ENCODE data around the gene NOS2.
"Not testable (repeated sequence)": the region's sequence is repeated elsewhere in the genome, so short reads cannot be mapped to it uniquely, and the experiment has no call there.

Gene NOS2

GRCh38 chr17:27800522-27800921 is at the start of gene NOS2:
Gene NOS2 (minus strand): TSS chr17:27800529. CDS start chr17:27798809, 1,720 bp downstream.
- no peak for DNase-seq

DNA sequence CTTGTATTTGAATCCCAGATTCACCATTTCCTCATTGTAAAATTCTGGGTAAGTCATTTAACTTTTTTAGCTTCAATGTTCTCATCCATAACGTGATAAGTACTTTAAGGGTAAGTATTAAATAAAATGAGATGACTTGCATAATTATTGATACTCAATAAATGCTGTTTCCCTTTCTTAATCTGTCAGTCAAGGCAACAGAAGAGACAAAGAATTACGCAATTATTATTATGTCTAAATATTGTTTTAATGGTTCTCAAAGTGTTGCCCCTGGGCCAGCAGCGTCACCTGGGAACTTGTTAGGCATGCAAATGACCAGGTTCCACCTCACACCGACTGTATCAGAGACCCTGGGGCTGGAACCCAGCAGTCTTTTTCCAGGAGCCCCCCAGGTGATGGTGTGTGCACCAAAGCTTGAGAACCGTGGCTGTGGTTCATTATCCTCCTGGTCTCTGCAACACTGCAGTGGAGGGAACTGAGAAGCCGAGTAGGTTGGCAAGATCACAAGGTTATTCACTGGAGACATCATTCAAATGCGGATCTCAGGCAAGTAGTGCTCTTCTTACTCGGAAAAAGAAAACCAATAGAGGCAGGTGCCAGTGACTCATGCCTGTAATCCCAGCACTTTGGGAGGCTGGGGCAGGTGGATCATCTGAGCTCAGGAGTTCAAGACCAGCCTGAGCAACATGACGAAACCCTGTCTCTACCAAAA is 49.3 kb upstream of the NOS2 start:
- no peak for DNase-seq

- no peak for DNase-seq
Observed at GRCh38 chr17:27848931-27849330, 48.6 kb upstream of the NOS2 start.

GRCh38 chr17:27846808-27847307 is 46.5 kb upstream of the NOS2 start:
- DNase-seq: peak in 1 of 2 donors; percentile 5

- DNase-seq: peak; percentile 16 to 49
Observed at GRCh38 chr17:27846042-27846655, 45.8 kb upstream of the NOS2 start.

- DNase-seq: no peak
Observed at GRCh38 chr17:27845264-27846041, 45.1 kb upstream of the NOS2 start.

- no peak for DNase-seq
Observed at GRCh38 chr17:27840688-27841087, 40.4 kb upstream of the NOS2 start.

GRCh38 chr17:27840406-27840678 is 40.0 kb upstream of the NOS2 start:
- not testable (repeated sequence) for DNase-seq

GRCh38 chr17:27839571-27840405 is 39.5 kb upstream of the NOS2 start:
- not testable (repeated sequence) for DNase-seq

GRCh38 chr17:27838607-27839006 is 38.3 kb upstream of the NOS2 start:
- not testable (repeated sequence) for DNase-seq

- not testable (repeated sequence) for DNase-seq
Observed at GRCh38 chr17:27837769-27838168, 37.4 kb upstream of the NOS2 start.

- DNase-seq: no peak
Observed at GRCh38 chr17:27836651-27837050, 36.3 kb upstream of the NOS2 start.

GRCh38 chr17:27834571-27834970 is 34.2 kb upstream of the NOS2 start:
- DNase-seq: no peak

GRCh38 chr17:27832831-27833230 is 32.5 kb upstream of the NOS2 start:
- no peak for DNase-seq

GRCh38 chr17:27829888-27830287 is 29.6 kb upstream of the NOS2 start:
- DNase-seq: not testable (repeated sequence)

DNA sequence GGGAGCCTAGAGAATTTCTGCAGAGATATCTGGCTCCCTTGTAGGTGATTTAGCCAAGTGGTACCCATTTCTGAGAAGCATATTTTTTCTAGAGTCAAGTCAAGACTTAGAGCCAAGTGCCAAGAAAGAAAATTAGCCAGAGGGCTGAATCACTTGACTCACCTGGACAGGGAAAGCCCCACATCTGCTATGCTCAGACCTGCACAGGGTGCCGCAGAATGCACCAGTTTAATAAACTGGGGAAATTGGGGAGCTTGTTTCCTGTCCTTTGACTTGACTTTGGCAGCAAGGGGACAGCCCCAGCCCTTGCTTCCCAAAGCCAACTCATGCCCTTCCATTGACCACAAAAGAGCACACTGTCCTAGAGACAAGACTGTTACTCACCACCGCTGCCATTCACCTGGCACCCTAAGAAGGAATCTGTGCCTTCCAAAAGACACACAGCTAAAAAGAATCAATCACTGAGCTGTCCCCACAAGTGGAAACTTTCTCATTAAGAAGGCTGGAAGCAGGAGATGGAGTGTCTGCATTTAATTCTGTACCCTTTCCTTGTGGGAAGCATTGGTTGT is 28.9 kb upstream of the NOS2 start:
- DNase-seq: not testable (repeated sequence)

- no peak for DNase-seq
Observed at GRCh38 chr17:27825459-27825858, 25.1 kb upstream of the NOS2 start.

DNA sequence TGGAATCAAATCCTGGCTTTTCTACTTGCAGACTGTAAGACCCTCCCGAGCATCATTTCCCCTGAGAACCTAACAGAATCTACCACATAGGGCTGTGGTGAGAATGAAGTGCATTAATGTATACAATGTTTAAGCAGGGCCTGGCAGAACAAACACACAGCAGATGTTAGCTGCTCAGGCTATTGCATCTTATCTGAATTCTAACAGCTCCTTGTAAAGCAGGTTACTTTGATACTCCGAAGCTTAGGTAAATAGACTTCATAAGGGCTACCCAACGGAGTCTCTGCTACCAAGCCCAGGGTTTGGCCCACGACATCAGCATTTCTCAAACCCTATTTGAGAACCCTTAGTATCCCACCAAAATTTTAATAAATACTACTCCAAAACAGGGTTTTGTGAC is 24.4 kb upstream of the NOS2 start:
- no peak for DNase-seq

- no peak for DNase-seq
Observed at GRCh38 chr17:27824176-27824715, 23.9 kb upstream of the NOS2 start.

DNA sequence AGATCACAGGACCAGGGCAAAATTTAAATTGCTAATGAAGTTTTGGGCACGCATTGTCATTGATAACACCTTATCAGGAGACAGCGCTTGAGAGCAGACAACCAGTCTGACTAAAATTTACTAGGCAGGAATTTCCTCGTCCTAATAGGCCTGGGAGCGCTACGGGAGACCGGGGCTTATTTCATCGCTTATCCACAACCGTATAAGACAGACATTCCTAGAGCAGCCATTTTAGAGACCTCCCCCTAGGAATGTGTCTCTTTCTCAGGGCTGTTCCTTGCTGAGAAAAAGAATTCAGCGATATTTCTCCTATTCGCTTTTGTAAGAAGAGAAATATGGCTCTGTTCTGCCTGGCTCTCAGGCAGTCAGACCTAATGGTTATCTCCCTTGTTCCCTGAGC is 21.8 kb upstream of the NOS2 start:
- DNase-seq: not testable (repeated sequence)

DNA sequence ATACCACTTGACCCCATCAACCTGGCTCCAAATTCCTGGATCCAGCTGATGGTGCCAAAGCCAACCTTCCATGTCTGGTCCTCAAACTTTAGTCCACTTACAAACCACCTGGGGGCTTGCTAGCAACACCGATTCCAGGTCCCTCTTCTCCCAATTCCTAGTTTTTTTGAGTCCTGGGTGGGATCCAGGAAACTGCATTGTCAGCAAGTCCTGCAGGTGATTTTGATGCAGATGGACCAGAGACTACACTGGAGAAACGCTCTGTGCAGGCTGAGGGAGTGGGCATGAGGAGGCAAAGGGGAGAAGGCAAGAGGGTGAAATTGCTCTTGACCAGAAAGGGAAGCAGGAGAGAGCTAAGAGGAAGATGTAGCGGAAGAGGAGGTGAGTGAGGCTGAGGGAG is 21.0 kb upstream of the NOS2 start:
- no peak for DNase-seq

GRCh38 chr17:27819145-27819544 is 18.8 kb upstream of the NOS2 start:
- DNase-seq: no peak
